Cardiac septum (tissue), 1 donor: ENCODE data around the gene NAA16. TPM values are rescaled to one million over a fixed set of nuclear protein-coding genes. Genes with fewer than 3 reads are reported as not detected.
"Not testable (repeated sequence)": the region's sequence is repeated elsewhere in the genome, so short reads cannot be mapped to it uniquely, and the experiment has no call there.

Source experiments
- DNase-seq: peaks from one replicate; pipeline ENCODE4 v3.0.0-alpha.2; 2020; ENCODE audit warnings: low spot score
- intact Hi-C: fragments of 100-400 bp; cut with DNase I; formaldehyde crosslinking; loops from one replicate; pipeline ENCODE4 v1.14.0; 2022
- long read RNA-seq: library from polyadenylated mRNA; unstranded; transcript quantifications from one replicate; pipeline ENCODE4 v2.0.0, GENCODE V29; 2021
- total RNA-seq: library from RNA; stranded (reverse); fragmentation: NEBNext Ultra II Directional; extraction: Animal tissue kit (Norgen Biotek cat#: 25700); gene quantifications from one replicate; pipeline ENCODE4 v1.2.1, GENCODE V29; 2021
- donor health status: DM: no; HTN: no; CAD: no.

The NAA16 gene
- 10.2 TPM for total RNA-seq
- long read RNA-seq, partial matches to known transcripts, result 1 of 7 reads
- long read RNA-seq, other reads (novel, unspliced or antisense), result 4 of 7 reads

DNA sequence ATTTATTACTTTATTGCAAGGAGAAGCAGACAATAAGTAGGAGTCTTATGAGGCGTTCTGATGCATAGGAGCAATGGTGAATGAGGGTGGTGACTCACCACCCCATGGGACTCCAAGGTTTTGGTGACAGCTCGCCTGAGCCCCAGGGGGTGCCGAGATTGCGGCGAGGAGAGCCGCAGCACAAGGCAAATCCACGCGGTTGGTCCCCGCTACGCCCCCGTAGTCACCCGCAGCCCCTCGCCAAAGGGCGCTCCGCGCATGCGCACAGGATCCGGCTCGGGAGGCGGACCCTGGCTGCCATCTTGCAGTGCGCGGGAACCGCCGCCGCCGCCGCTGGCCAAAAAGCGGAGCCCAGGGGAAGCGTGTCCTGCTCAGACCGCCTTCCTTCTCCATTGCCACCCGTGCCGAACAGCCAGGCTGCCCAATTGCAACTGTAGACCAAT lies at the start of gene NAA16:
TSS of gene NAA16 (plus strand) at position 305 of the 443 bp plus-strand sequence. CDS start 262 bp downstream, outside the sequence.
- intact Hi-C loops, result loop anchor here (2.0 kb wide), 1 partner anchor 250 kb away; the partner anchor contains the start of gene WBP4
- peak; percentile 95 for DNase-seq

DNA sequence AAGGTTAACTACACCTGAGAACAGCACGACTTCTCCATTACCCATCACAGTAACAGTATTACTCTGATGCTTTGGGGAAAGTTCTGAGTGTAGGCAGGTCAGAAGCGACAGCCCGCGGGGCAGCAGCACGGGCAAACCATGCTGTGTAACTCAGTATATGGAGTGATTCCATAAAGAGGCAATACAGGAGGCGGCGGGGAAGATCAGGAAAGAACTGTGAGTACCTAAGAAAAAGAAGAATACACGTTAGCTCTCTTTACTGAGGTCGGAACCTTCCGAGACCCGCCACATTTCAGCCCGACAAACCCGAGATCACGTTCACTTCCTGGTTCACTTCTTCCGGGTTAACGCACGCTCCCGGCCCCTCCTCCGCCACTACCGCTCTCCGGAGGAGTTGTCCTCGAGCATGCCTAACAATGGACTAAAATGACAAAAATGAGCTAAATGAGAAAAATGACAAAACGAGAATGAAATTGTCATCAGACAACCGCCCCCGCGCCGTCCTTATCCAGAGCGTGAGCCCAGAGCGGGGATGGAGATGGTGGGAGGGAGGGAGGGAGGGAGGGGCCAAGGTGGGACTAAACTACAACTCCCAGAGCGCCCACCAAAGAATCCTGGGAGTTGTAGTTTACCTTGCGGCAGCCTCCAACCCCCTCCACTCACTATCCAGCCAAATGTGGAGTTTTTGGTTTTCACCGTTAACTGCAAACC lies 47.7 kb upstream of the NAA16 start, which contains the start of gene MTRF1:
TSS of gene MTRF1 (minus strand) at position 316 of the 711 bp plus-strand sequence. CDS start 2,669 bp downstream, outside the sequence.
- intact Hi-C loops, result loop anchor here (5.0 kb wide), 1 partner anchor 131 kb away; the partner anchor contains the start of gene KBTBD6

DNA sequence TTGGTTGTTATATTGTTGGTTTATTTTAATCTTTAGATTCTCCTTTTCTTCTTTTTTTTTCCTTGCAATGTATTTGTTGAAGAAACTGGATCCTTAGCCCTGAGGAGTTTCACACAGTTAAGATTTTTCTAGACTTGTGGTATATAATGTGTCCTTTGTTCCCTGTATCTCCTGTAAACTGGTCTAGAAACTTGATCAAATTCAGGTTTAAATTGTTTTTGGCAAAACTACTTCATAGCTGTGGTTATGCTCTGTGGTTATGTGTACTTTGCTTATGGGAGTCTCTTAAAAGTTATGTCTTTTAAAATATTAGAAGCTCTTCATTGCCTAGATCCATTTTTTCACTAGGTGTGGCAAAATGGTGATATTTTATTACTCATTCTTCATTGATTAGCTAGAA lies 44.0 kb upstream of the NAA16 start:
- intact Hi-C loops, result no loop called here

More for the DNA sequence above, 47.7 kb upstream of the NAA16 start, which contains the start of gene MTRF1:
- DNase-seq, result peak; percentile 93

DNA sequence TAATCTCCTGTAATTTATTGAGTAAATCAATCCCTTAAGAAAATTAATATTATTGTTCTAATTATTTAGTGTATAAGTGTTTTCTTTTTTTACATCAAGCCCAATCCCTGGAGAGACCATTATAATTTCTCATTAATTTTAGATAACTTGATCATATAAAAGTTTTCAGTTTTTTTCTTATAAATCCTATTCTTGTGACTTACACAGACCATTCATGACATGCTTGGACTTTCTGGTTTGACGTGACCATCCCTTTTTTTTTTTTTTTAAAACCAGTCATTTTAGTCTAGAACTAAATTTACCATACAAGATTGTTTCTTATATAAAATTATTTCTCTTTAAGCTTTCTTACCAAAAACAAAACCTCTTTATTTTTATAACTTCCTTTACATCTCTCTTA lies 42.3 kb upstream of the NAA16 start:
- DNase-seq, result no peak
- intact Hi-C loops, result no loop called here

More for the DNA sequence above, 44.0 kb upstream of the NAA16 start:
- DNase-seq, result no peak

DNA sequence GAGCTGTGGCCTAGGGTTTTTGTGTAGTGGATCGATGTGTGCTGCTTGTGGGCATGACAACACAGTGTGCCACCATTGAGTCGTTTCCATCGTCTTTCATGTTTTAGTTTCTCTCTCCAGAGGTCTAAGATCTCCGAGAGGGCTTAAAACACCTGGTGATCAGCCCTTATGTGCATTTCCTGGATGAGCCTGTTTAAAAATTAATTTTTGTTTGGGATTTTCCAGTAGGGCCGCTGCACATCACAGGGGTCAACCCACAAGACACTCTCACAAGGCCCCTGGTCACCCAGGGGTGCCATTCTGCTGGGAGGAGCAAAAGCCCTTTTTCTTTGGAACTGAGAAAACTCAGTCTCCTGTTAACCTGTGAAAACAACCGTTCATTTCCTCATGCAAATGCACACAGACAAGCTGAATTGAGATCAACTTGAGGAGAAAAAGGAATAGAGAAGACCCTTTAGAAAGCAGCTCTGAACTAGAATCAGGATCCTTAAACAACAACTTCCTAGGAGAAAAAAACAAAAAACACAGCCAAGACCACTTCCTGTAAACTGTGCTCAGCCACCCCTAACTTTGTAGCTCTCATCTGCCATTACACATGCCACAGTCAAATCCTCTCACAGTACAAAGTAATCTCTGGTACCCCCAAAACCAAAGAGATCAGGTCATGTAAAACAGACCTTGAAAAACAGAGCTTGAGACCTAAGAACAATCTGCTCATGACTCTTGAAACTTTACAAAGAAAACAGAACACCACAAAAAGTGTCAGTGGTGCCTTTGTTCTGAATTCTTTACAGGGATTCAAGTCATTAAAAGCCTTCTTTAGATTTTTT lies 39.4 kb upstream of the NAA16 start:
- intact Hi-C loops, result no loop called here
- DNase-seq, result no peak

DNA sequence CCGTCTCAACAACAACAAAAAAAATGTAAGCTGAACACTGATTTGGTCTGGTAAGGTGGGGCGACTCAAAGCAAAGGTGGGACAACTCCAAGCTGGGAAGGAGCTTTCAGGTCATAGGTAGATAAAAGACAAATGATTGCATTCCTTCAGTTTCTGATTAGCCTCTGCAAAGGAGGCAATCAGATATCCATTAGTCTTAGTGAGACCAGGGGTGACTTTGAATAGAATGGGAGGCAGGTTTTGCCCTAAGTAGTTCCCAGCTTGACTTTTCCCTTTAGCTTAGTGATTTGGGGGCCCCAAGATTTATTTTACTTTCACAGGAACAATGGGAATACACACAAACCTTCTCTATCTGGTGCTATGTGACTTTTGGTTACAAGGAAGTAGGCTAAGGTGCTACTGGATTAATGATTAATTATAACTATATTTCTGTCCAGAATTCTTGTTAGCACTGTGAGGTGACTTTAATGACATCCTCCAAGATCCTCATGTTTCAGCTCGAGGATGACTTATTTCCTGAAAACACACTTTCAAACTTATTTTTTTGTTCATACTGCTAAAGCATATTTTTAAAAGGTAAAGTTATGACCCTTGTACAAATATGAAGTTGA lies 37.1 kb upstream of the NAA16 start:
- no peak for DNase-seq
- intact Hi-C loops, result no loop called here

DNA sequence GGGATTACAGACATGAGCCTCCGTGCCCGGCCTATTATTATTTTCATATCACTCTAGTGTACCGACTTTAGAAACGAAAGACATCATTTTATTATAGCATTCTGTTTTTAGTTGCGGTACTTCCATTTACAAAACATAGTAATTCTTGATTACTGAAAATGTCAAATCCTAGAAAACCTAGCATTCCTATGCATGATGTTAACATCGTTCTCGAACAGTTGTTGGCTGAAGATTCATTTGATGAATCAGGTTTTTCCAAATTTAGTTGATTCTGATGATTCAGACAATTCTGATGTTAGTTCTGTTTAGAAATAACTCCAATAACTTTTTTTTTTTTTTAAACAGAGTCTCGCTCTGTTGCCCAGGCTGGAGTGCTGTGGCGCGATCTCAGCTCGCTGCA lies 36.2 kb upstream of the NAA16 start:
- intact Hi-C loops, result no loop called here
- no peak for DNase-seq

DNA sequence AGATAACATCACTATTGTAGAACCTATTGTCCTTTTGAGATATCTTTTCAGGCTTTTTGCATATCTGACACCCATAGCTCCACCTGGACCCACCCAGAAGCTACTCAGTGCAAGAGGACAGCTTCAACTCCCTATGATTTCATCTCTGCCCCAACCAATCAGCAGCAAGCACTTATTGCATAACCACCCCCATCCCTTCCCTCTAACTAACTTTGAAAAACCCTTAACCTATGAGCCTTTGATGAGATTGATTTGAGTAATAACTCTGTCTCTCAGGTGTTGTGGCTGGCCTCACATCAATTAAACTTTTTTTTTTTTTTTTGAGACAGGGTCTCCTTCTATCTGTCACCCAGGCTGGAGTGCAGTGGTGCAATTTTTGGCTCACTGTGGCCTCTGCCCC lies 34.2 kb upstream of the NAA16 start:
- intact Hi-C loops, result no loop called here
- no peak for DNase-seq

DNA sequence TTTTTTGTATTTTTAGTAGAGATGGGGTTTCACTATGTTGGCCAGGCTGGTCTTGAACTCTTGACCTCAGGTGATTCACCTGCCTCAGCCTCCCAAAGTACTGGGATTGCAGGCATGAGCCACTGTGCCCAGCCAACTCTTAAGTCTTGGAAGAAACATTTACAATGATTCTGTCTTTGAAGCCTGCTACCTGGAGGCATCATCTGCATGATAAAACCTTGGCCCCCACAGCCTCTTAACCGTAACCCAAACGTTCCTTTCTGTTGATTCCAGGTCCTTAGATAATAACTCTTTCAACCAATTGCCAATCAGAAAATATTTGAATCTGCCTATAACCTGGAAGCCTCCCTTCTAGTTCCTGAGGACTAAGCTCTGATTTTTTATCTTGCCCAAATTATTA lies 31.9 kb upstream of the NAA16 start:
- DNase-seq, intact Hi-C loops: not testable (repeated sequence)

DNA sequence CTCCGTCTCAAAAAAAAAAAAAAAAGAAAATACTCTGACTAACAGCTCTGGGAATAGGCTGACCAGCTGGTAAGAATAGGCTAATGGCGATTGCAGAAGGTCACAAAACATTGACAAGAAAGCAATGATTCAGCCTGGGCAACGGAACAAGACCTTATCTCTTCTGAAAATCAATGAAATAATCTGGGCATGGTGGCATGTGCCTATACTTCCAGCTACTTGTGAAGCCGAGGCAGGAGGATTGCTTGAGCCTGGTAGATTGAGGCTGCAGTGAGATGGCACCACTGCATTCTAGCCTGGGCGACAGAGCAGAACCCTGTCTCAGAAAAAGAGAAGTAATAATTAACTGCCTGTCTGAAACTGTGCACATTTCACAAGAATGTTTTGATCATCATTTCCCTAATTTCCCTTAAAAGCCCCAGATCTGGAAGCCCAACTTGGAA lies 28.9 kb upstream of the NAA16 start:
- intact Hi-C loops, result no loop called here
- no peak for DNase-seq

DNA sequence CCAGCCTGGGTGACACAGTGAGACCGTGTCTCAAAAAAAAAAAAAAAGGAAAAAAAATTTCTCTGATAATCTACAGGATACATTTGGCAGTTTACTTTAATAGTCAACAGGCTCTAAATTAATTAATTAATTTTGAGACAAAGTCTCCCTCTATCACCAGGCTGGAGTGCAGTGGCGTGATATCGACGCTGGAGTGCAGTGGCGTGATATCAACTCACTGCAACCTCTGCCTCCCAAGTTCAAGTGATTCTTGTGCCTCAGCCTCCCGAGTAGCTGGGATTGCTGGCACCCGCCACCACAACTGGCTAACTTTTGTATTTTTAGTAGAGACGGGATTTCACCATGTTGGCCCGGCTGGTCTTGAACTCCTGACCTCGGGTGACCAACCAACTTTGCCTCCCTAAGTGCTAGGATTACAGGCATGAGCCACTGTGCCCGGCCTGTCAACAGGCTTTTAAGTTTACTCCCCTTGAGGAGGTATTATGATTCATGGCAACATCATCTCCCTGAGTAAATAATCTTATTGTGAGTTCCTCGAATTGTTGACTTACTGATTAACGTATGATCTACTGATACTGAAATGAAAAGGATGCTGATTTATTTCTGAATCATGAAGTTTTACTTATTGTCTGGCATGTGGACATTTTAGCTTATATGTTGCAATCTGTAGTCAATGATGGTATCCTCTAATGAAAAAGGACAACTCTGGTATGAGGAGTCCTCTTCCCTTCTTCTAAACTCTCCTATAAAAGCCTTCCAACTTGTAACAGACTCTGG lies 26.4 kb upstream of the NAA16 start:
- intact Hi-C loops, result no loop called here
- DNase-seq, result no peak

DNA sequence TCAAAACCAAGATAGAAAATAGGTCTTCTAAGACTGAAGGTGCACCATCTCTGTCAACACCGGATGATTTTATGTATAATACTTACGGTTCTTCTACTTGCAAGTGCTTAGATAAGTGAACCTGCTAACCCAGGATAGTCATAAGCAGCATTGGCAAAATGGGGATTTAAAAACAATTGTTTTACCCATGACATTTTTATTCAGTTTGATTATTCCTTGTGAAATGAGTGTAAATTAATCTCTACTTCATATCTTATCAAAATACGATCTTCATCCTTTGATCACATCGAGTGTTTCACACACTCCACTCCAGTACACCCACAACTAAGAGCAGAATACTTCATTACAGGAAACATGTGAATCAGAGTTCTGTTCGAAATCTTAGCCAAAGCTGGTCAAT lies 24.7 kb upstream of the NAA16 start:
- intact Hi-C loops, result no loop called here
- DNase-seq, result no peak

DNA sequence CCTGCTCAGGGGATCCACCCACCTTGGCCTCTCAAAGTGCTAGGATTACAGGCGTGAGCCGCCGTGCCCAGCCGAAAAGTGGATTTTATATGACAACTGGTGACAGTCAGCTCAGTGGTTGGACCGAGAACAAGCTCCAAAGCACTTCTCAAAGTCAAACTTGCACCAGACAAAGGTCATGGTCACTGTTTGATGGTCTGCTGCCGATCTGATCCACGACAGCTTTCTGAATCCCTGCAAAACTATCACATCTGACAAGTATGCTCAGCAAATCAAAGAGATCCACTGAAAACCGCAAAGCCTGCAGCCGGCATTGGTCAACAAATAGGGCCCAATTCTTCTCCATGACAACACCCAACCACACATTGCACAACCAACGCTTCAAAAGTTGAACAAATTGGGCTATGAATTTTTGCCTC lies 21.6 kb upstream of the NAA16 start:
- intact Hi-C loops, result no loop called here

DNA sequence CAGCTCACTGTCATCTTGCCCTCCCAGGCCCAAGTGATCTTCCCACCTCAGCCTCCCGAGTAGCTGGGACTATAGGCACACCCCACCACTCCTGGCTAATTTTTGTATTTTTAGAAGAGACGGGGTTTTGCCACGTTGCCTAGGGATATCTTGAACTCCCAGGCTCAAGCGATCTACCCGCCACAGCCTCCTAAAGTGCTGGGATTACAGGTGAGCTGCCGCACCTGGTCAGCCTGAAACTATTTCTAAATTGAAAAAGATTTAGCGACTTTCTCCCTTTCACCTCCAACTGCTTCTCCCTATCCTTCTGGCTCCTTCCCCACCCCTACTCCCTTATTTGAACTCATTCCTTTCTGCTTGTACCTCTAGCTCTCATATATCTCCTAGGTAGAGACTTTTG lies 19.8 kb upstream of the NAA16 start:
- intact Hi-C loops, result no loop called here
- no peak for DNase-seq

More for the DNA sequence above, 21.6 kb upstream of the NAA16 start:
- DNase-seq, result no peak

DNA sequence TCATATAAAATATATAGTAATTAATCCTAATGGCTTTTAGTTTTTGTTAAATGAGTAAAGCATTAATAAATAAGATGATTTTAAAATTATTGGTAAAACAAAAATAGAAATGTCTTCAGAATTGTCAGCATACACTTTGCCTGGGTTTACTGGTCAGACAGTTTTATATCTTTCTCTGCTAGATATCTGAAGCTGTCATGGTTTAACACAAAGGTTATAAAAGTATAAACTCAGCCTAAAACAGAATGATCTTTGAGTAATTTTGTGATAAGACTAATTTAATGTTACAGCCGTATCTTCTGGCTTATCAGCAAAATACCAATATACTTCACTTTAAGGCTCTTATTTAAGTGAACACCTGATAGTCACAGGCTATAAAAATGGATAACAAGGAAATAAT lies 17.8 kb upstream of the NAA16 start:
- DNase-seq, result no peak
- intact Hi-C loops, result no loop called here

DNA sequence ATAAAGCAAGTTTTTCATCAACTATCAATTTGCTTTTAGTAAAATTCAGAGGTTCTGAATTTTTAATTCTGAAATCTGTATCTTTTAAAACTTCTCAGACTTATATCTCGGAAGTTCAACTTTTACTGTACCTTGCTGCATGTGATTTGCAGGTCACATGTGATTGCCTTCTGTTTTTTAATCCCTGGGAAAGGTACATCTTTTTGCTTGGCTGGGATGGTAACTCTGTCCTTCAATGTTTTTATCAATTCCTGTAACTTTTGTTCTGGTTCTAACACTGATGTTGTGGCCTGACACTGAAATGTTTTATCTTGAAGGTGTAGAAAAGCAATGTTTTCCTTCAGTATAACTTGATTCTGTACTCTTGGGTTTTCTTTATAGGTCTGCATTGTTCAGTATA lies 16.2 kb upstream of the NAA16 start:
- intact Hi-C loops, result no loop called here

DNA sequence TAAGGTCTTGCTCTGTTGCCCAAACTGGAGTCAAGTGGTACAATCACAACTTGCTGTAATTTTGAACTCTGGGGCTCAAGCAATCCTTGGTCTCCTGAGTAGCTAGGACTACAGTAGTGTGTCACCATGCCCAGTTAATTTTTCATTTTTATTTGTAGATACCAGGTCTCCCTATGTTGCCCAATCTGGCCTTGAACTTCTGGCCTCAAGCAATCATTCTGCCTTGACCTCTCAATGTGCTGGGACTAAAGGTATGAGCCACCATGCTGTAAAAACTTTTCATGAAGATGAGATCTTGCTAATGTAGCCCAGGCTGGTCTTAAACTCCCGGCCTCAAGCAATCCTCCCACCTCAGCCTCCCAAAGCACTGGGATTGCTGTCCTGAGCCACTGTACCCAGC lies 15.1 kb upstream of the NAA16 start:
- intact Hi-C loops, result no loop called here

More for the DNA sequence above, 16.2 kb upstream of the NAA16 start:
- DNase-seq, result no peak

DNA sequence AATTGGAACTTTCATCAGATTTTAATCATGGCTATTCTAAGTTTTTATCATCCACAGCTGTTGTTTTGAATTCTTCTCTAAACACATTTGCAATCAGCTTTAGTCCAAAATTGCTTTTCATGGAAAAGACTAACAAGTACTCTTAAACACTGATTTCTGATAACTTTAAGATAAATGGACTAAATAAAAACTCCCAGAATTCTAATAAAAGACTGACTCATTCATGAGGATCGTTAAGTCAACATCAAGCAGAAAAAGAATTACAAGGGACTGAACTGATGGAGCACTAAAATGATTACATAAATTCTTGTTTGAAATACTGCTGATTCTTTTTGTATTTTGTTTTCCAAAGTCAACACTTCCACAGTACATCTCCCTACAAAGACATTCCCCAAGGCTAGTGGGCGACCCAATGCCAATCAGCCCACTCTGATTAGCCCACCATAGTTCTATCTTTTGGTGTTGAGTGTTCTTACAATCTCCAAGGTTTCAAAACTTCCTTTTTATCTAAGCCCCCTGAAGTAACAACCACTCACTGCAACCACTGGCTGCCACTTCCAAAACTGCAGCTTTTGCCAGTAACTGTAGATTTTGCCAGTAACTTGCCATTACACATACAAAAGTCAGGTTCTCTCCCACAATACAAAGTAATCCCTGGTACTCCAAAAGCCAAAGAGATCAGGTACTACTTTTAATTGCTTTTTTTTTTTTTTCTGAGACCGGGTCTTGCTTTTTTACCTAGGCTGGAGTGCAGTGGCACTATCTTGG lies 14.0 kb upstream of the NAA16 start:
- intact Hi-C loops, result no loop called here
- no peak for DNase-seq

More for the DNA sequence above, 15.1 kb upstream of the NAA16 start:
- DNase-seq, result no peak
